ENCODE results near the gene RTN4RL1.

DNA sequence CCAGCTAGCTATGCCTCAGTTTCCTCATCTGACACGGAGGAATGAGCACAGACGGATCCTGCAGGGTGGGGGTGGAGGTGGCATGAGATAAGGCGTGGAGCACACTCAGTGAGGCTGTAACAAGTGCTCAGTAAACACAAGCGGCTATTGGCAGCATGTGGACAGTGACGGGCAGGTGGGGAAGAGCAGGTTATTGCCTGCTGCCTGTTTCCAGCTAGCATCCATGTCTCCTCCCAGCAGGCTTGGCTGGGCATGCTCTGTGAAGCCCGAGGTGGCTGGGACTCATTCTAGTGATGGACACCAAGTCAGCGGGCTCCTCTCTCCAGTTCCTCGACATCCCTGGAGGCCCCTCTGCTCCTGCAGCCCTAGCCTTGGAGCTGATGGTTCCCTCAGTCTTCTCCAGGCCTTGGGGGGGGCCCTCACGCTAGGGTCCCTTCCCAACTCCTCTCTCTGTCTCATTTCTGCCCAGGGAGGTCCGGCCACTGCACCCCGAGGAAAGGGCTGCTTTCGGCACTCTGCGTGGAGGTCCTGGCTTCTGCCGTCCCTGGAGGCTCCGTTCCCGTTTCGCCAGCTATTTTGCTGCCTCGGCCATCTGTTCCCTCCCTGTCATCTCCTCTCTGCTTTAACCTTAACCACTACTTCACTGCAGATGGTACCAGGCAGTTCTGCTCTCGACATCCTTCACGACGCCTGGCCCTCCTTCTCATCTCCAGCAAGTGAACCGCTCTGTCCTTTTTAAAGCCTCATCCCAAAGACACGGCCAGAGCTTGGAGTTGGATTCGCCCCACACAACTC lies 6.2 kb downstream of the RTN4RL1 start:
- TF ChIP-seq, protein P1, sequence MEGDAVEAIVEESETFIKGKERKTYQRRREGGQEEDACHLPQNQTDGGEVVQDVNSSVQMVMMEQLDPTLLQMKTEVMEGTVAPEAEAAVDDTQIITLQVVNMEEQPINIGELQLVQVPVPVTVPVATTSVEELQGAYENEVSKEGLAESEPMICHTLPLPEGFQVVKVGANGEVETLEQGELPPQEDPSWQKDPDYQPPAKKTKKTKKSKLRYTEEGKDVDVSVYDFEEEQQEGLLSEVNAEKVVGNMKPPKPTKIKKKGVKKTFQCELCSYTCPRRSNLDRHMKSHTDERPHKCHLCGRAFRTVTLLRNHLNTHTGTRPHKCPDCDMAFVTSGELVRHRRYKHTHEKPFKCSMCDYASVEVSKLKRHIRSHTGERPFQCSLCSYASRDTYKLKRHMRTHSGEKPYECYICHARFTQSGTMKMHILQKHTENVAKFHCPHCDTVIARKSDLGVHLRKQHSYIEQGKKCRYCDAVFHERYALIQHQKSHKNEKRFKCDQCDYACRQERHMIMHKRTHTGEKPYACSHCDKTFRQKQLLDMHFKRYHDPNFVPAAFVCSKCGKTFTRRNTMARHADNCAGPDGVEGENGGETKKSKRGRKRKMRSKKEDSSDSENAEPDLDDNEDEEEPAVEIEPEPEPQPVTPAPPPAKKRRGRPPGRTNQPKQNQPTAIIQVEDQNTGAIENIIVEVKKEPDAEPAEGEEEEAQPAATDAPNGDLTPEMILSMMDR (IDR thresholded peaks at IDR 0.05): no peak
- TF ChIP-seq POLR2A (IDR thresholded peaks at IDR 0.05): no peak
